GM12878 (cell line): Measurements from ENCODE around the gene GRM7. TPM values are rescaled to one million over a fixed set of nuclear protein-coding genes. Genes with fewer than 3 reads are reported as not detected.

Experiments used
- ATAC-seq: fragments of 200-7000 bp; cut with Tn5 transposase; 3 replicates; pipeline ENCODE4 v1.9.1; 2020; ENCODE audit warnings: mild to moderate bottlenecking, moderate library complexity
- BruUV-seq: library from RNA; stranded (reverse); fragments of 400-500 nt; replicated peaks from 2 replicates; lab custom pipeline; 2021; lab: Mats Ljungman, UMichigan
- CTCF ChIA-PET: fragments of 300-600 bp; sonication (Branson Sonifier 250); formaldehyde crosslinking; extraction: SDS; loops from one replicate; lab custom pipeline; 2021; ENCODE audit warnings: inconsistent platforms; lab: Yijun Ruan, JAX
- POLR2A ChIA-PET: fragments of 350-600 bp; formaldehyde crosslinking; extraction: SDS; loops from one replicate; lab custom pipeline; 2021; ENCODE audit warnings: inconsistent platforms; lab: Charles Lee
- RAD21 ChIA-PET: fragments of 300-600 bp; sonication (Branson Sonifier 250); formaldehyde crosslinking; loops from one replicate; lab custom pipeline; 2023; ENCODE audit warnings: antibody characterized with exemption; ENCODE audit not compliant: unreplicated experiment; lab: Charles Lee
- SMC1A ChIA-PET: fragments of 300-600 bp; sonication (Branson Sonifier 250); formaldehyde crosslinking; loops from one replicate; lab custom pipeline; 2023; ENCODE audit not compliant: unreplicated experiment, uncharacterized antibody; lab: Charles Lee
- DNase-seq: peaks from one replicate; pipeline ENCODE4 v3.0.0-alpha.2; 2011; ENCODE audit warnings: low read depth, low spot score
- FAIRE-seq: peaks from 3 replicates; lab custom pipeline; 2011; peaks lifted over from hg19 to GRCh38; lab: Jason Lieb, UNC
- H2AFZ ChIP-seq: 2 replicates; pipeline ENCODE4 v1.6.0; 2011; ENCODE audit warnings: low read depth, low read length, control low read depth; ENCODE audit not compliant: control insufficient read depth
- H3K27ac ChIP-seq: 2 replicates; pipeline ENCODE4 v1.5.1; 2011; ENCODE audit warnings: control low read depth; ENCODE audit not compliant: control insufficient read depth, insufficient read depth
- H3K27me3 ChIP-seq, 2 experiments: replicated peaks in 1 of 2; 2 replicates each; pipeline versions ENCODE4 v1.6.0 to v1.6.1; 2011; ENCODE audit warnings: low read length in 1 of 2; ENCODE audit not compliant: control insufficient read depth in 2 of 2, insufficient read depth in 2 of 2
- H3K36me3 ChIP-seq, 2 experiments: 2 replicates each; pipeline ENCODE4 v1.5.1; 2011; ENCODE audit warnings: low read length in 1 of 2; ENCODE audit not compliant: control insufficient read depth in 2 of 2, insufficient read depth in 2 of 2
- H3K4me1 ChIP-seq: 2 replicates; pipeline ENCODE4 v1.6.1; 2011; ENCODE audit warnings: mild to moderate bottlenecking, low read length, moderate library complexity, mixed read lengths; ENCODE audit not compliant: control insufficient read depth, insufficient read depth
- H3K4me2 ChIP-seq: 2 replicates; pipeline ENCODE4 v1.6.0; 2011; ENCODE audit warnings: control low read depth; ENCODE audit not compliant: control insufficient read depth, insufficient read depth
- H3K4me3 ChIP-seq: fragments of 200-600 bp; sonication (generic); 2 replicates; pipeline ENCODE4 v1.5.1; 2016
- H3K79me2 ChIP-seq: 2 replicates; pipeline ENCODE4 v1.6.0; 2011; ENCODE audit warnings: low read length; ENCODE audit not compliant: control insufficient read depth, insufficient read depth
- H3K9ac ChIP-seq: 2 replicates; pipeline ENCODE4 v1.8.0; 2011; ENCODE audit warnings: low read length, control low read depth, mixed read lengths; ENCODE audit not compliant: control insufficient read depth, insufficient read depth
- H3K9me3 ChIP-seq: replicated peaks from 3 replicates; pipeline ENCODE4 v1.5.1; 2011; ENCODE audit warnings: mild to moderate bottlenecking, low read length; ENCODE audit not compliant: control insufficient read depth, insufficient read depth
- H4K20me1 ChIP-seq: 2 replicates; pipeline ENCODE4 v1.6.0; 2011; ENCODE audit not compliant: control insufficient read depth, insufficient read depth
- ATF7 ChIP-seq: fragments of 450-650 bp; IDR thresholded peaks from 2 replicates; pipeline ENCODE4 v1.6.1; 2016; ENCODE audit warnings: low read depth, mild to moderate bottlenecking
- CBFB ChIP-seq: IDR thresholded peaks from 2 replicates; pipeline ENCODE4 v1.6.1; 2016; ENCODE audit warnings: antibody characterized with exemption, low read depth
- EP300 ChIP-seq, 2 experiments: fragments of 150-350 bp in 1 of 2; IDR thresholded peaks; 2 replicates each; pipeline ENCODE4 v1.6.1; 2011 to 2012; ENCODE audit warnings: low read depth in 2 of 2, low read length in 2 of 2, borderline replicate concordance in 1 of 2, improper control_type of control experiment in 1 of 2, inconsistent platforms in 1 of 2; ENCODE audit not compliant: control insufficient read depth in 1 of 2
- FOXK2 ChIP-seq: fragments of 450-650 bp; IDR thresholded peaks from 2 replicates; pipeline ENCODE4 v1.6.1; 2017; ENCODE audit warnings: mild to moderate bottlenecking, moderate library complexity
- HDAC2 ChIP-seq: fragments of 200-600 bp; sonication (generic); IDR thresholded peaks from 2 replicates; pipeline ENCODE4 v1.6.1; 2017
- HDGF ChIP-seq: fragments of 450-650 bp; IDR thresholded peaks from 2 replicates; pipeline ENCODE4 v1.6.1; 2016; ENCODE audit warnings: antibody characterized with exemption
- KDM1A ChIP-seq: fragments of 200-600 bp; sonication (generic); IDR thresholded peaks from 2 replicates; pipeline ENCODE4 v1.6.1; 2016; ENCODE audit warnings: borderline replicate concordance
- MEF2B ChIP-seq: fragments of 450-650 bp; IDR thresholded peaks from 2 replicates; pipeline ENCODE4 v1.6.1; 2018; ENCODE audit warnings: mild to moderate bottlenecking, moderate library complexity; ENCODE audit not compliant: partially characterized antibody, poor library complexity, severe bottlenecking
- MYC ChIP-seq: IDR thresholded peaks from 2 replicates; pipeline ENCODE4 v1.6.1; 2011; ENCODE audit warnings: mild to moderate bottlenecking, low read length, moderate library complexity, inconsistent platforms; ENCODE audit not compliant: insufficient read depth, insufficient replicate concordance, insufficient read length, severe bottlenecking
- PML ChIP-seq: IDR thresholded peaks from 2 replicates; pipeline ENCODE4 v1.6.1; 2012; ENCODE audit warnings: low read length, inconsistent platforms
- RB1 ChIP-seq: fragments of 450-650 bp; formaldehyde crosslinking; IDR thresholded peaks from 2 replicates; pipeline ENCODE4 v1.6.1; 2017; ENCODE audit warnings: mild to moderate bottlenecking, borderline replicate concordance
- RBBP5 ChIP-seq: fragments of 200-600 bp; sonication (generic); conservative IDR thresholded peaks from 2 replicates; pipeline ENCODE4 v1.6.1; 2016
- SUPT20H ChIP-seq: IDR thresholded peaks from 2 replicates; pipeline ENCODE4 v1.6.1; 2011; ENCODE audit warnings: low read depth, mild to moderate bottlenecking, low read length, moderate library complexity, borderline replicate concordance; ENCODE audit not compliant: control insufficient read depth
- TARDBP ChIP-seq: IDR thresholded peaks from 2 replicates; pipeline ENCODE4 v1.6.1; 2016; ENCODE audit warnings: borderline replicate concordance
- WRNIP1 ChIP-seq: IDR thresholded peaks from 2 replicates; pipeline ENCODE4 v1.6.1; 2011; ENCODE audit warnings: low read depth, low read length, improper control_type of control experiment, borderline replicate concordance
- ZNF384 ChIP-seq: IDR thresholded peaks from 2 replicates; pipeline ENCODE4 v1.6.1; 2012; ENCODE audit warnings: low read depth, mild to moderate bottlenecking, low read length, improper control_type of control experiment, borderline replicate concordance
- WGBS: methylation state at CpG from one replicate; pipeline ENCODE4 v1.1.6; 2016; ENCODE audit warnings: low lambda C conversion rate; ENCODE audit not compliant: insufficient replicate concordance, insufficient coverage; ENCODE audit errors: missing lambda C conversion rate; 5-methylcytosine and 5-hydroxymethylcytosine counted together
- in situ Hi-C: fragments of 300-500 bp; cut with MboI; formaldehyde crosslinking; loops from 9 replicates; pipeline ENCODE4 v1.14.3; 2018; ENCODE audit warnings: mixed read lengths
- intact Hi-C: fragments of 100-400 bp; cut with micrococcal nuclease; formaldehyde crosslinking; loops from one replicate; pipeline ENCODE4 v1.14.2; 2022; ENCODE audit not compliant: unreplicated experiment
- polyA plus RNA-seq, 11 experiments: library from polyadenylated mRNA; depleted of rRNA in 4 of 11; unstranded in 6 of 11; stranded (reverse) in 5 of 11; fragments of >200 nt; fragmentation: Nextera tagmentation in 4 of 11; fragmentation: Illumina TruSeq in 1 of 11; extraction: Ambion mirVana in 4 of 11; extraction: Trizol in 1 of 11; gene quantifications; 1 replicate in 1 of 11; 2 replicates in 10 of 11; pipeline versions ENCODE4 v1.2.1 to v1.2.3, GENCODE V29; 2011 to 2016; ENCODE audit warnings: inconsistent platforms in 2 of 11, missing spikeins in 2 of 11, low read depth in 1 of 11
- total RNA-seq, 4 experiments: library from RNA; depleted of rRNA in 3 of 4; stranded (reverse); fragments of >200 nt in 3 of 4; fragmentation: Illumina TruSeq in 1 of 4; extraction: Trizol in 1 of 4; gene quantifications; 2 replicates each; pipeline versions ENCODE4 v1.2.1 to v1.2.3, GENCODE V29; 2013 to 2021
- TF ChIP-seq, protein P1 (sequence below): fragments of 450-650 bp; IDR thresholded peaks from 2 replicates; pipeline ENCODE4 v1.6.1; 2017; ENCODE audit warnings: borderline replicate concordance
- TF ChIP-seq, protein P2 (sequence below): IDR thresholded peaks from 2 replicates; pipeline ENCODE4 v1.6.1; 2011; ENCODE audit warnings: low read depth, low read length, improper control_type of control experiment, borderline replicate concordance

The GRM7 gene
- total and polyA plus RNA-seq, 10 of the 15 experiments (the other 5 are each of a cell fraction or from before 2014, with no cell fraction given), result not detected

DNA sequence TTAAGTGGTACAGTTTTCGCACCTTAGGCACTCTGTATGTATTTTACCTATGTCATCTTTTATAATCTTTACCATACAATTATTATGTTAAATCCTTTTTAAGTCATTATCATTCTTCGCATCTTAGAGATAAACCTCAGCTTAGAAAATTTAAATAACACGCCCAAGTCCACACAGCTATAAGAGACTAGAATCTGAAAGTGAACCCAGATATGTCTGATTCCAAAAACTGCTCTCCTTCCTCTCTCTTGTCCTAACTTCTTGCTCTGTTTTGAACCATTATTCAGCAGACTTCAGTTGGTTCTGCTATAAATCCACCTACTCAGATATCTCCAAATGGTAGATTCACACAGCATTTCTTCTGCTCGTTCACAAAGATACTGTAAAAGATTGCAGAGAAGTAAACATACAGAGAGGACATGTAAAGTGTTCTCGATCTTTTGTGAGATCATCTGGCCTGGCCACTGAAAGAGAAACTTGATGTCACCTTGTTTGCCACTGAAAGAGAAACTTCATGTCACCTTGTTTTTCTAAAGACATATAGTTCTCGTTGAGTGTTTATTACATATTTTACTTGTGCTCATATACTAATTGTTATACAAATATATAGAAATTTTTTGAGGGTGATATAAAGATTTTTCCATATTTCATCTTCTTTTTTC, 533.2 kb downstream of the GRM7 start:
- Histone ChIP-seq H3K79me2 (no peaks in the 10 kb centered on the region), H4K20me1 (no peaks in the 10 kb centered on the region), H3K9me3 (no peaks in the 10 kb centered on the region), H3K36me3 (no peaks in the 10 kb centered on the region), H2AFZ (no peak overlapping the region), H3K4me3 (no peak overlapping the region), H3K9ac (no peak overlapping the region), H3K4me1 (no peaks in the 10 kb centered on the region), H3K4me2 (no peak overlapping the region), H3K27me3 (no peaks in the 10 kb centered on the region), H3K27ac (no peak overlapping the region)
- ChIA-PET RAD21 (no interaction called here), POLR2A (interaction anchor here (0.6 kb wide), 1 partner anchor 332 kb away, joined by 4 read pairs; no protein-coding TSS in a partner anchor), SMC1A (interaction anchor here (0.9 to 1.0 kb wide), 2 partner anchors 117 to 157 kb away, joined by 3 read pairs; no protein-coding TSS in a partner anchor), CTCF (interaction anchor here (1.0 kb wide), 1 partner anchor 119 kb away, joined by 3 read pairs; no protein-coding TSS in a partner anchor)
- intact Hi-C loops (no loop called here), in situ Hi-C loops (no loop called here)
- ATAC-seq (peak; percentile 90), DNase-seq (no peak), FAIRE-seq (no peak)
- no TSS peak for BruUV-seq
- TF ChIP-seq SUPT20H (no peak), ZNF384 (no peak), MYC (no peak), EP300 (IDR thresholded peaks at IDR 0.05; ENCODE audit: borderline replicate concordance in 1 of 2, control insufficient read depth in 1 of 2, low read depth in 2 of 2, low read length in 2 of 2) (no peak), ATF7 (no peak), PML (no peak), HDAC2 (no peak), KDM1A (no peak), HDGF (no peak), CBFB (no peak), RBBP5 (no peak), RB1 (no peak), TARDBP (no peak), WRNIP1 (no peak), MEF2B (no peak), FOXK2 (no peak)
- TF ChIP-seq, protein P1, sequence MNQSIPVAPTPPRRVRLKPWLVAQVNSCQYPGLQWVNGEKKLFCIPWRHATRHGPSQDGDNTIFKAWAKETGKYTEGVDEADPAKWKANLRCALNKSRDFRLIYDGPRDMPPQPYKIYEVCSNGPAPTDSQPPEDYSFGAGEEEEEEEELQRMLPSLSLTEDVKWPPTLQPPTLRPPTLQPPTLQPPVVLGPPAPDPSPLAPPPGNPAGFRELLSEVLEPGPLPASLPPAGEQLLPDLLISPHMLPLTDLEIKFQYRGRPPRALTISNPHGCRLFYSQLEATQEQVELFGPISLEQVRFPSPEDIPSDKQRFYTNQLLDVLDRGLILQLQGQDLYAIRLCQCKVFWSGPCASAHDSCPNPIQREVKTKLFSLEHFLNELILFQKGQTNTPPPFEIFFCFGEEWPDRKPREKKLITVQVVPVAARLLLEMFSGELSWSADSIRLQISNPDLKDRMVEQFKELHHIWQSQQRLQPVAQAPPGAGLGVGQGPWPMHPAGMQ, result no peak
- TF ChIP-seq, protein P2, sequence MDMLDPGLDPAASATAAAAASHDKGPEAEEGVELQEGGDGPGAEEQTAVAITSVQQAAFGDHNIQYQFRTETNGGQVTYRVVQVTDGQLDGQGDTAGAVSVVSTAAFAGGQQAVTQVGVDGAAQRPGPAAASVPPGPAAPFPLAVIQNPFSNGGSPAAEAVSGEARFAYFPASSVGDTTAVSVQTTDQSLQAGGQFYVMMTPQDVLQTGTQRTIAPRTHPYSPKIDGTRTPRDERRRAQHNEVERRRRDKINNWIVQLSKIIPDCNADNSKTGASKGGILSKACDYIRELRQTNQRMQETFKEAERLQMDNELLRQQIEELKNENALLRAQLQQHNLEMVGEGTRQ, result no peak
- WGBS, result 35% methylated on average over 6 of the region's 6 CpGs
